ENCODE measurements around the gene CD48.
"Not testable (repeated sequence)": the region's sequence is repeated elsewhere in the genome, so short reads cannot be mapped to it uniquely, and the experiment has no call there.

Gene CD48

GRCh38 chr1:160652924-160653619 lies 58.5 kb downstream of the CD48 start:
- in situ Hi-C loops (cut with HindIII; ENCODE audit: low sequenced_read_pairs) = no loop called here
- H3K4me3 ChIP-seq (ENCODE audit: low read depth, low read length) = no peak overlapping the region
- no peak for TF ChIP-seq CTCF (IDR thresholded peaks at IDR 0.05; ENCODE audit: low read depth, low read length, missing control alignments)
- no peak for DNase-seq (ENCODE audit: low read depth)

GRCh38 chr1:160652065-160652641 lies 59.5 kb downstream of the CD48 start:
- in situ Hi-C loops (cut with HindIII; ENCODE audit: low sequenced_read_pairs); H3K4me3 ChIP-seq (ENCODE audit: low read depth, low read length); DNase-seq (ENCODE audit: low read depth): not testable (repeated sequence)

- TF ChIP-seq CTCF (IDR thresholded peaks at IDR 0.05; ENCODE audit: low read depth, low read length, missing control alignments) = no peak
- DNase-seq (ENCODE audit: low read depth) = no peak
- H3K4me3 ChIP-seq (ENCODE audit: low read depth, low read length) = no peak overlapping the region
- in situ Hi-C loops (cut with HindIII; ENCODE audit: low sequenced_read_pairs) = no loop called here
Observed at GRCh38 chr1:160651433-160652064, 60.1 kb downstream of the CD48 start.

- no peak for TF ChIP-seq CTCF (IDR thresholded peaks at IDR 0.05; ENCODE audit: low read depth, low read length, missing control alignments)
- DNase-seq (ENCODE audit: low read depth) = no peak
- no peak overlapping the region for H3K4me3 ChIP-seq (ENCODE audit: low read depth, low read length)
- in situ Hi-C loops (cut with HindIII; ENCODE audit: low sequenced_read_pairs) = no loop called here
Observed at GRCh38 chr1:160647329-160647720, 64.3 kb downstream of the CD48 start.

- H3K4me3 ChIP-seq (ENCODE audit: low read depth, low read length) = no peak within 1 kb of the TSS
- in situ Hi-C loops (cut with HindIII; ENCODE audit: low sequenced_read_pairs) = no loop called here
- TF ChIP-seq CTCF (IDR thresholded peaks at IDR 0.05; ENCODE audit: low read depth, low read length, missing control alignments) = no peak
- no peak for DNase-seq (ENCODE audit: low read depth)
Observed at GRCh38 chr1:160646711-160647328, 64.8 kb downstream of the CD48 start, which contains the start of gene SLAMF1. SLAMF1 (minus strand) TSS chr1:160647044; CDS start chr1:160646945, 99 bp downstream.

- in situ Hi-C loops (cut with HindIII; ENCODE audit: low sequenced_read_pairs) = no loop called here
Observed at GRCh38 chr1:160646180-160646579, 65.4 kb downstream of the CD48 start.

More at GRCh38 chr1:160646180-160646579, 65.4 kb downstream of the CD48 start:
- TF ChIP-seq CTCF (IDR thresholded peaks at IDR 0.05; ENCODE audit: low read depth, low read length, missing control alignments) = no peak
- H3K4me3 ChIP-seq (ENCODE audit: low read depth, low read length) = no peak overlapping the region
- DNase-seq (ENCODE audit: low read depth) = no peak

Data from astrocyte of the cerebellum (primary cell).